ENCODE data around the gene NID2.

The NID2 gene

DNA sequence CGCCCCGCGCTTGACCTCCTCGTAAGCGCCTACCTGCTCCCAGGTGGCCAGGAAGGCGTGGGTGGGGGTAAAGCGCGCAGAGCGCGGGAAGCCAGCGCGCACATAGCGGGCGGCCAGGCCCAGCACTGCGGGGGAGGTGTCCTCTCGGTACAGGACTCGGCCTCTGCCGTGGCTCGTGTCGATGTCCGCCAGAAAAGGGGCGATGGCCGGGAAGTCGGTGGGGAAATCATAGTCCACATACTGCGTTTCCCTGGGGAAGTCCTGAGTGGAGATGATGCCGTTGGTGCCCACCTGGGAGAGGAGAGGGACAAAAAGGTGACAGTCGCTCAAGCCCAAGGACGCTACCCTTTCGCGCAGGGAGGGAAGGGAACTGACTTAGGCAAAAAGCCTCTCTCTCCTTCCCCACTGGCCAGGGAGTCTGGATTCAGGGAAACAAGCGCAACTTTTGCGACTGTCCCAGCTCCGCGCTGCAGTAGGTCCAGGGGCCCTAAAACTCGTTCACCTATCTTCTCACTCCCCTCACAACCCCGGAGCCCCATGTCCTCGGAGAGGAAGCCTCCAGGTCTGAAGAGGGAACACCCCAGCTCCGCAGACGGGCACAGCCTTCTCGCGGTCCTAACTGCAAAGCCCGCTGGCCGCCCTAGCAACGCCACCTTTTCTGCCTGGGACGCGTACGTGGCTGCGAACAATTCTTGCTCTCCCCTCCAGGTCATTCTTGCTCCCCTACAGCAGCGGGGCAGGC lies 815 bp downstream of the NID2 start:
- H3K4me3 ChIP-seq (ENCODE audit: low read length): no peak overlapping the region
- H3F3A ChIP-seq (ENCODE audit: control insufficient read depth, insufficient read depth): no peaks in the 10 kb centered on the region
- TF ChIP-seq, protein P1, sequence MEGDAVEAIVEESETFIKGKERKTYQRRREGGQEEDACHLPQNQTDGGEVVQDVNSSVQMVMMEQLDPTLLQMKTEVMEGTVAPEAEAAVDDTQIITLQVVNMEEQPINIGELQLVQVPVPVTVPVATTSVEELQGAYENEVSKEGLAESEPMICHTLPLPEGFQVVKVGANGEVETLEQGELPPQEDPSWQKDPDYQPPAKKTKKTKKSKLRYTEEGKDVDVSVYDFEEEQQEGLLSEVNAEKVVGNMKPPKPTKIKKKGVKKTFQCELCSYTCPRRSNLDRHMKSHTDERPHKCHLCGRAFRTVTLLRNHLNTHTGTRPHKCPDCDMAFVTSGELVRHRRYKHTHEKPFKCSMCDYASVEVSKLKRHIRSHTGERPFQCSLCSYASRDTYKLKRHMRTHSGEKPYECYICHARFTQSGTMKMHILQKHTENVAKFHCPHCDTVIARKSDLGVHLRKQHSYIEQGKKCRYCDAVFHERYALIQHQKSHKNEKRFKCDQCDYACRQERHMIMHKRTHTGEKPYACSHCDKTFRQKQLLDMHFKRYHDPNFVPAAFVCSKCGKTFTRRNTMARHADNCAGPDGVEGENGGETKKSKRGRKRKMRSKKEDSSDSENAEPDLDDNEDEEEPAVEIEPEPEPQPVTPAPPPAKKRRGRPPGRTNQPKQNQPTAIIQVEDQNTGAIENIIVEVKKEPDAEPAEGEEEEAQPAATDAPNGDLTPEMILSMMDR (IDR thresholded peaks at IDR 0.05; ENCODE audit: low read depth, low read length, poor library complexity, severe bottlenecking): no peak
- no peak for TF ChIP-seq EZH2phosphoT487 (IDR thresholded peaks at IDR 0.05; ENCODE audit: borderline replicate concordance, low read length)
- no peaks in the 10 kb centered on the region for H3K4me1 ChIP-seq (ENCODE audit: control insufficient read depth, low read length)
- no peaks in the 10 kb centered on the region for H3K79me2 ChIP-seq (ENCODE audit: control insufficient read depth, low read length)
- no peak overlapping the region for H3K4me2 ChIP-seq (ENCODE audit: low read length)
- H3K27me3 ChIP-seq (ENCODE audit: control insufficient read depth, low read length): peaks cover 7% of the 10 kb centered on the region; the same call in 1 of the 2 replicates
- H3K9me3 ChIP-seq (ENCODE audit: control insufficient read depth, insufficient read depth, low read length): peaks cover 10% of the 10 kb centered on the region
- no peaks in the 10 kb centered on the region for H3K9me2 ChIP-seq (replicated peaks; ENCODE audit: control insufficient read depth, low read length)
- H4K20me1 ChIP-seq (ENCODE audit: control insufficient read depth, insufficient read depth, low read depth, low read length): no peaks in the 10 kb centered on the region
- H3K27ac ChIP-seq (ENCODE audit: low read depth, low read length): no peak overlapping the region
- H3K36me3 ChIP-seq (ENCODE audit: control insufficient read depth, low read length): no peaks in the 10 kb centered on the region

DNA sequence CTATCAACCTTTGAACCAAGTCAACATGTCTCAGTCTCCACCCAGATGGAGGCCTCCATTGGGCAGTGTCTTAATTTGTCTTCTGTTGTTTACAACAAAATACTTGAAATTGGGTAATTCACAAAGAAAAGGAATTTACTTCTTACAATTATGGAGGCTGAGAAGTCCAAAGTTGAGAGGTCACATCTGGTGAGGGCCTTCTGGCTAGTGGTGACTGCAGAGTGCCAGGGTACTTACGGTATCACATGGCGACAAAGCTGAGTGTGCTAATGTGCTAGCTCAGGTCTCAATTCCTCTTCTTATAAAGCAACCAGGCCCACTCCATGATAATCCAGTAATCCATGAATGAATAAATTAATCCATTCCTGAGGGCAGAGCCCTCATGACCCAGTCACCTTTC lies 4.7 kb downstream of the NID2 start:
- no peak overlapping the region for H3K4me2 ChIP-seq (ENCODE audit: low read length)
- H3K9me3 ChIP-seq (ENCODE audit: control insufficient read depth, insufficient read depth, low read length): peaks cover 7% of the 10 kb centered on the region; the same call in 1 of the 2 replicates
- no peaks in the 10 kb centered on the region for H3K9me2 ChIP-seq (replicated peaks; ENCODE audit: control insufficient read depth, low read length)
- H3K4me3 ChIP-seq (ENCODE audit: low read length): no peak overlapping the region
- no peaks in the 10 kb centered on the region for H4K20me1 ChIP-seq (ENCODE audit: control insufficient read depth, insufficient read depth, low read depth, low read length)
- peaks cover 4% of the 10 kb centered on the region for H3K27me3 ChIP-seq (ENCODE audit: control insufficient read depth, low read length)
- no peak for TF ChIP-seq EZH2phosphoT487 (IDR thresholded peaks at IDR 0.05; ENCODE audit: borderline replicate concordance, low read length)
- TF ChIP-seq, protein P1 (IDR thresholded peaks at IDR 0.05; ENCODE audit: low read depth, low read length, poor library complexity, severe bottlenecking): no peak
- H3K27ac ChIP-seq (ENCODE audit: low read depth, low read length): no peak overlapping the region
- no peaks in the 10 kb centered on the region for H3K79me2 ChIP-seq (ENCODE audit: control insufficient read depth, low read length)
- H3K36me3 ChIP-seq (ENCODE audit: control insufficient read depth, low read length): no peaks in the 10 kb centered on the region
- no peaks in the 10 kb centered on the region for H3K4me1 ChIP-seq (ENCODE audit: control insufficient read depth, low read length)
- no peaks in the 10 kb centered on the region for H3F3A ChIP-seq (ENCODE audit: control insufficient read depth, insufficient read depth)

DNA sequence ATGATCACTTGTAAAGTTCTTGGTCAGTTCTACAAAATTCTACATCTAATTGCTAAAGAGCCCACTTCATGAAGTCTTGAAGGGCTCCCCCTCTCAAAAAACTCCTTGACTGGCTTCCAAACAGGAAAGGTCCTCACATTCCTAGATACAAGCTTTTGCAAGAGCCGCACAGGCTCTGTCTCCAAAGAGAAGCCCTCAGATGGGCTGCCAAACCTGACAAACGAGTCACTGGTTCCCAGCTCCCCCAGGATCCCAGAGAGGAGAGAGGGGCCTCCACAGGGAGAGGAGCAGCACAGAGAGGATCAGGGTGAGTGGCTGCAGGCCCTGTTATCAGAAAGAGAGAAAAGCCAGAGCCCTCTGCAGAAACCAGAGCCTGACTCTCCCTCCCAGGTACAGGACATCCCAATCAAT lies 5.8 kb downstream of the NID2 start:
- TF ChIP-seq EZH2phosphoT487 (IDR thresholded peaks at IDR 0.05; ENCODE audit: borderline replicate concordance, low read length): no peak
- TF ChIP-seq, protein P1 (IDR thresholded peaks at IDR 0.05; ENCODE audit: low read depth, low read length, poor library complexity, severe bottlenecking): no peak

More for the DNA sequence above, 5.8 kb downstream of the NID2 start:
- Histone ChIP-seq H3F3A (ENCODE audit: control insufficient read depth, insufficient read depth) (no peaks in the 10 kb centered on the region), H4K20me1 (ENCODE audit: control insufficient read depth, insufficient read depth, low read depth, low read length) (no peaks in the 10 kb centered on the region), H3K9me2 (replicated peaks; ENCODE audit: control insufficient read depth, low read length) (no peaks in the 10 kb centered on the region), H3K27ac (ENCODE audit: low read depth, low read length) (no peak overlapping the region), H3K36me3 (ENCODE audit: control insufficient read depth, low read length) (no peaks in the 10 kb centered on the region), H3K4me1 (ENCODE audit: control insufficient read depth, low read length) (no peaks in the 10 kb centered on the region), H3K79me2 (ENCODE audit: control insufficient read depth, low read length) (no peaks in the 10 kb centered on the region), H3K4me2 (ENCODE audit: low read length) (no peak overlapping the region), H3K9me3 (ENCODE audit: control insufficient read depth, insufficient read depth, low read length) (no peaks in the 10 kb centered on the region), H3K27me3 (ENCODE audit: control insufficient read depth, low read length) (peaks cover 4% of the 10 kb centered on the region), H3K4me3 (ENCODE audit: low read length) (no peak overlapping the region)

All from DOHH2 (cell line).